Body of pancreas (tissue), 4 donors: ENCODE measurements around the gene MID1. TPM values are rescaled to one million over a fixed set of nuclear protein-coding genes. Genes with fewer than 3 reads are reported as not detected.

Experiments
- ATAC-seq: fragments of 150-250 bp; one replicate; pipeline ENCODE4 v1.9.1; 2016
- DNase-seq, 4 donors: peaks; one replicate each; pipeline ENCODE4 v3.0.0-alpha.2; 2019
- H3K27ac ChIP-seq, 4 donors: fragments of 200-600 bp; sonication (generic); 1 replicate in 3 of 4; 2 replicates in 1 of 4; pipeline versions ENCODE4 v1.5.1 to v1.6.1; 2016 to 2019; ENCODE audit warnings: mild to moderate bottlenecking in 1 of 4, mixed read lengths in 1 of 4, moderate library complexity in 1 of 4
- H3K27me3 ChIP-seq, 2 donors: fragments of 200-600 bp; sonication (generic); one replicate each; pipeline ENCODE4 v1.6.0; 2016; ENCODE audit warnings: mild to moderate bottlenecking in 1 of 2
- H3K36me3 ChIP-seq, 2 donors: fragments of 200-600 bp; sonication (generic); replicated peaks in 1 of 2; 2 replicates each; pipeline ENCODE4 v1.5.1; 2016; ENCODE audit warnings: low read depth in 2 of 2; ENCODE audit not compliant: insufficient read depth in 1 of 2
- H3K4me1 ChIP-seq: fragments of 200-600 bp; sonication (generic); one replicate; pipeline ENCODE4 v1.6.0; 2016
- H3K4me3 ChIP-seq, 2 donors: fragments of 200-600 bp; sonication (generic); 1 replicate in 1 of 2; 2 replicates in 1 of 2; pipeline ENCODE4 v1.5.1; 2016 to 2019
- H3K9me3 ChIP-seq, 3 donors: fragments of 200-600 bp; sonication (generic); 1 replicate in 2 of 3; 2 replicates in 1 of 3; pipeline ENCODE4 v1.5.1; 2016
- POLR2A ChIP-seq, 3 donors: fragments of 450-650 bp; IDR thresholded peaks; one replicate each; pipeline ENCODE4 v1.6.1; 2016; ENCODE audit warnings: antibody characterized with exemption in 3 of 3, mild to moderate bottlenecking in 2 of 3
- WGBS, 2 donors: methylation state at CpG; one replicate each; pipeline ENCODE4 v1.1.5; 2017; 5-methylcytosine and 5-hydroxymethylcytosine counted together
- intact Hi-C: fragments of 100-400 bp; cut with DNase I; formaldehyde crosslinking; loops from one replicate; pipeline ENCODE4 v1.15.1; 2023
- total RNA-seq, 2 donors: library from RNA; depleted of rRNA; stranded (reverse); fragments of >200 nt; gene quantifications; one replicate each; pipeline ENCODE4 v1.1.0, GENCODE V29; 2016
- TF ChIP-seq, protein P1 (sequence below), 7 experiments: fragments of 450-650 bp in 4 of 7; fragments of 200-600 bp in 3 of 7; sonication (generic) in 3 of 7; IDR thresholded peaks; one replicate each; pipeline ENCODE4 v1.5.1; 2016 to 2019; ENCODE audit warnings: antibody characterized with exemption in 7 of 7

Gene MID1
- total RNA-seq, 2 donors from 2014 or later, result 4.9 to 7.3 TPM

DNA sequence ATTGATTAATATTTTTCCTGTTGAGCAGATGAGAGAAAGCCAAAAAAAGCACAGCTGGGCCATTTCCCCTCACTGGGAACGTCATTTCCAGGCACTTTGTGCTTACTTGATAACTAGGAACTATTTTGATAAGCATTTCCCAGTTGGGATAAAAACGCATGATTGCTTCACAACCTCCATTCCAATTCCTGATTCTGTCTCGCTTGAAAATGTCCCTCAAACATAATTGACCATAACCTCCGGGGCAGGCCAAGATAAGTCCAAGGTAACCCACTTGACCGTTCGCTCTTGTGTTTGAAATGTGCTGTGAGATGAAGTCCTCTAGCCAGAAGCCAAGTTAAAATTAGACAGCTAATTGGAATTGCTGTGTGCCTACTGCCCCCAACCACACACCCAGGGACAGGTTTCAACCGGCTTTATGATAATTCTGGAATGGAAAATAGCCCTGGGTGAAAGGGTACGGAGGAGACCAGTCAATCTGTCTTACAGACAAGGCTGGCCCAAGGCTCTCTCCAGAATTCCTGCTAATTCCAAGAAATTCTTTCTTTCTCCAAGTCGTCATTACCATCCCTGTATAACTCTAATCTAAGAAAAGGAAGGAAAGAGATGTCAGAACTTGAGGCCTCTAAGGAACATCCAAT is 137.1 kb downstream of the MID1 start:
- TF ChIP-seq POLR2A (IDR thresholded peaks at IDR 0.05), result no peak
- TF ChIP-seq, protein P1, sequence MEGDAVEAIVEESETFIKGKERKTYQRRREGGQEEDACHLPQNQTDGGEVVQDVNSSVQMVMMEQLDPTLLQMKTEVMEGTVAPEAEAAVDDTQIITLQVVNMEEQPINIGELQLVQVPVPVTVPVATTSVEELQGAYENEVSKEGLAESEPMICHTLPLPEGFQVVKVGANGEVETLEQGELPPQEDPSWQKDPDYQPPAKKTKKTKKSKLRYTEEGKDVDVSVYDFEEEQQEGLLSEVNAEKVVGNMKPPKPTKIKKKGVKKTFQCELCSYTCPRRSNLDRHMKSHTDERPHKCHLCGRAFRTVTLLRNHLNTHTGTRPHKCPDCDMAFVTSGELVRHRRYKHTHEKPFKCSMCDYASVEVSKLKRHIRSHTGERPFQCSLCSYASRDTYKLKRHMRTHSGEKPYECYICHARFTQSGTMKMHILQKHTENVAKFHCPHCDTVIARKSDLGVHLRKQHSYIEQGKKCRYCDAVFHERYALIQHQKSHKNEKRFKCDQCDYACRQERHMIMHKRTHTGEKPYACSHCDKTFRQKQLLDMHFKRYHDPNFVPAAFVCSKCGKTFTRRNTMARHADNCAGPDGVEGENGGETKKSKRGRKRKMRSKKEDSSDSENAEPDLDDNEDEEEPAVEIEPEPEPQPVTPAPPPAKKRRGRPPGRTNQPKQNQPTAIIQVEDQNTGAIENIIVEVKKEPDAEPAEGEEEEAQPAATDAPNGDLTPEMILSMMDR (IDR thresholded peaks at IDR 0.05), result no peak
- Histone ChIP-seq H3K27ac (peak overlapping the region in 3 of 4 donors; percentile 23 to 62 (median 61)), H3K9me3 (no peaks in the 10 kb centered on the region), H3K36me3 (no peaks in the 10 kb centered on the region), H3K4me3 (no peak overlapping the region), H3K27me3 (no peaks in the 10 kb centered on the region), H3K4me1 (peaks cover 9% of the 10 kb centered on the region)
- 16 to 25% methylated on average over 8 to 9 of the region's 9 CpGs for WGBS, 2 donors
- ATAC-seq, result peak; percentile 30
- intact Hi-C loops, result no loop called here
- peak in 2 of 4 donors; percentile 8 to 13 for DNase-seq

DNA sequence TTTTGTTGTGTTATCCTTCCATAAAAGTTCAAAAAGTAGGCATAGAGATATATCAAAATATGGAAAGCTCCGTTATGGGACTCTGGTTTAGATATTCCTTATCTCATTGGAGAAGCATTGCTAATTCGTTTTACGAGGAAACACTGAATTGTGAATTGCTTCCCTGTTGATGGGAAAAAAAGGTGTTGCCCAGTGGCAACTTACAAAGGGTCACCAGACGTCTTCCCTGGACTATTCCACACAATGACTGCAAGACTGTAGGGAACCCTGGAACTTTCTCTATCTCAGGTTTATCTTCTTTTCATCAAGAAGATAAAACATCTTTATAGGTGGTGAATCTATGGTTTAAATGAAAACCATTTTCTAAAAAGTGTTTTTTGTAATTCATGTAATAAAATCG is 137.7 kb downstream of the MID1 start:
- Histone ChIP-seq H3K27ac (peak overlapping the region in 2 of 4 donors; percentile 23 to 62), H3K4me3 (no peak overlapping the region), H3K36me3 (no peaks in the 10 kb centered on the region), H3K9me3 (no peaks in the 10 kb centered on the region), H3K4me1 (peaks cover 9% of the 10 kb centered on the region), H3K27me3 (no peaks in the 10 kb centered on the region)
- intact Hi-C loops, result no loop called here
- no peak for TF ChIP-seq POLR2A (IDR thresholded peaks at IDR 0.05)
- TF ChIP-seq, protein P1 (IDR thresholded peaks at IDR 0.05), result no peak
- WGBS, 2 donors, result 70% methylated on average over 5 of the region's 5 CpGs
- no peak for ATAC-seq
- DNase-seq, result no peak

DNA sequence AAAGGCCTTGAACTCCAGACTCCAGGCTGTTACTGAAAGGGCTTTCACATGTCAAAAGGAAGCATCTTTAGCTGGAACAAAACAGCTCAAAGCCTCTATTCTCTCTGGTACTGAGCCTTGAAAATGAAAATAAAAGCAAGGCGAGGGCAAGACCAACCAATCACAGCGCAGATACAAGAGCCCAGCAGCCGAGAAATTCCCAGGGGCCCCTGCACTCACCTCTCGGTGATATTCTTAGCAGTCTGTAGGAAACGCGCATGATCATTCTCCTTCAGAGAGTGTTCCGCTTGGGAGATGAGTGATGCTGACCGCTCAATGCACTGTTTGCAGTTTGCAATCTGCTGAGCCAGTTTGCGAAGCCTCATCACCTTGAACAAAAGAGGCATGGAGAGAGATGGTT is 138.1 kb downstream of the MID1 start:
- Histone ChIP-seq H3K4me3 (no peak overlapping the region), H3K27me3 (no peaks in the 10 kb centered on the region), H3K36me3 (no peaks in the 10 kb centered on the region), H3K4me1 (peaks cover 9% of the 10 kb centered on the region), H3K27ac (no peak overlapping the region), H3K9me3 (no peaks in the 10 kb centered on the region)
- 80 to 93% methylated on average over 8 to 9 of the region's 9 CpGs for WGBS, 2 donors
- ATAC-seq, result no peak
- TF ChIP-seq, protein P1 (IDR thresholded peaks at IDR 0.05), result no peak
- no peak for TF ChIP-seq POLR2A (IDR thresholded peaks at IDR 0.05)
- intact Hi-C loops, result no loop called here
- no peak for DNase-seq

DNA sequence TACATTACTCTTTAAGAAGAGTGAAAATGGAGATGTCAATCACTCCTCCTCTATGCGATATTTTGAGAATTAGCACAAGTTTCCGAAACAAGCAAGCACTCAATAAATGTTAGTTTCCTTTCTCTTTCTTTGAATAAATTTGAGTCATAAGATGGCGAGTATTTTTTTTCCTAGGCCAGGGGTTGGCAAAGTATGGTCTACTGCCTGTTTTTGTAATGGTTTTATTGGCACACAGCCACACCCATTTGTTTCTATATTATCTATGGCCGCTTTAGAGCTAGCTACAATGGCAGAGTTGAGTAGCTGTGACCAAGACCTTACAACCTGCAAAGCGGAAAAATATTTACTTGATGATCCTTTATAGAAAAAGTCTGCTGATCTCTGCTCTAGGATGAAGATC is 139.5 kb downstream of the MID1 start:
- Histone ChIP-seq H3K27ac (no peak overlapping the region), H3K36me3 (no peaks in the 10 kb centered on the region), H3K27me3 (no peaks in the 10 kb centered on the region), H3K4me3 (no peak overlapping the region), H3K9me3 (no peaks in the 10 kb centered on the region), H3K4me1 (peaks cover 9% of the 10 kb centered on the region)
- ATAC-seq (no peak), DNase-seq (no peak)
- TF ChIP-seq POLR2A (IDR thresholded peaks at IDR 0.05), result no peak
- TF ChIP-seq, protein P1 (IDR thresholded peaks at IDR 0.05), result no peak
- intact Hi-C loops, result no loop called here
- WGBS, 2 donors, result 95 to 99% methylated on average over 5 of the region's 5 CpGs

DNA sequence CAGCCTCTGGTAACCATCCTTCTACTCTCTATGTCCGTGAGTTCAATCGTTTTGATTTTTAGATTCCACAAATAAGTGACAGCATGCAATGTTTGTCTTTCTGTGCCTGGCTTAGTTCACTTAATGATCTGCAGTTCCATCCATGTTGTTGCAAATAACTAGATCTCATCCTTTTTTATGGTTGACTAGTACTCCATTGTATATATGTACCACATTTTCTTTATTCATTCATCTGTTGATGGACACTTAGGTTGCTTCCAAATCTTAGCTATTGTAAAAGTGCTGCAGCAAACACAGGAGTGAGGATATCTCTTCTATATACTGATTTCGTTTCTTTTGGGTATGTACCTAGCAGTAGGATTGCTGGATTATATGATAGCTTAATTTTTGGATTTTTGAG is 140.9 kb downstream of the MID1 start:
- Histone ChIP-seq H3K4me3 (no peak overlapping the region), H3K27ac (no peak overlapping the region), H3K36me3 (no peaks in the 10 kb centered on the region), H3K27me3 (no peaks in the 10 kb centered on the region), H3K4me1 (peaks cover 9% of the 10 kb centered on the region), H3K9me3 (no peaks in the 10 kb centered on the region)
- ATAC-seq, result no peak
- 81 to 85% methylated on average over 3 of the region's 3 CpGs for WGBS, 2 donors
- no peak for DNase-seq
- intact Hi-C loops, result no loop called here
- TF ChIP-seq, protein P1 (IDR thresholded peaks at IDR 0.05), result no peak
